B cell (primary cell): ENCODE results near the gene METAP1D.

Source experiments
- EZH2 ChIP-seq: IDR thresholded peaks from 2 replicates; pipeline ENCODE4 v1.6.1; 2012; ENCODE audit warnings: borderline replicate concordance, low read depth, mild to moderate bottlenecking, moderate library complexity, low read length; ENCODE audit not compliant: insufficient read depth, poor library complexity, severe bottlenecking
- TF ChIP-seq, protein P1 (sequence below): fragments of 200-600 bp; IDR thresholded peaks from one replicate; pipeline ENCODE4 v1.8.0; 2022; ENCODE audit warnings: antibody characterized with exemption, mild to moderate bottlenecking

DNA sequence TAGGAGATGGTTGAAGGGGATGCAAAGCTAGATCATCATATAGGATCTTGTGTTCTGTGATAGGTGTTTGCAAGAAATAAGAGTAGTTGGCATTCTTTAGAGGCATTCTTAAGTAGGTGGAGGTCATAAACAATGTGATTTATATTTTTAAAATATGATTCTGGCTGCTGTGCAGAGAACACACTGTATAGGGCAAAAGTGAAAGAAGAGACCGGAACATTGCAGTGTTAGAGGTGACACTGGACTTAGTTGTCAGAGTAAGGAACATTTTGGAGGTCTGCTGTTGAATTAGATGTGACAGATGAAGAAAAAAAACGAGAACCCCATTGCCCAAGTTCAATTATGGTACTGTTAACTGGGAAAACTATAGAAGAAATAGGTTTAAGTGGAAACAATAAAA lies 39.8 kb upstream of the METAP1D start:
- TF ChIP-seq, protein P1, sequence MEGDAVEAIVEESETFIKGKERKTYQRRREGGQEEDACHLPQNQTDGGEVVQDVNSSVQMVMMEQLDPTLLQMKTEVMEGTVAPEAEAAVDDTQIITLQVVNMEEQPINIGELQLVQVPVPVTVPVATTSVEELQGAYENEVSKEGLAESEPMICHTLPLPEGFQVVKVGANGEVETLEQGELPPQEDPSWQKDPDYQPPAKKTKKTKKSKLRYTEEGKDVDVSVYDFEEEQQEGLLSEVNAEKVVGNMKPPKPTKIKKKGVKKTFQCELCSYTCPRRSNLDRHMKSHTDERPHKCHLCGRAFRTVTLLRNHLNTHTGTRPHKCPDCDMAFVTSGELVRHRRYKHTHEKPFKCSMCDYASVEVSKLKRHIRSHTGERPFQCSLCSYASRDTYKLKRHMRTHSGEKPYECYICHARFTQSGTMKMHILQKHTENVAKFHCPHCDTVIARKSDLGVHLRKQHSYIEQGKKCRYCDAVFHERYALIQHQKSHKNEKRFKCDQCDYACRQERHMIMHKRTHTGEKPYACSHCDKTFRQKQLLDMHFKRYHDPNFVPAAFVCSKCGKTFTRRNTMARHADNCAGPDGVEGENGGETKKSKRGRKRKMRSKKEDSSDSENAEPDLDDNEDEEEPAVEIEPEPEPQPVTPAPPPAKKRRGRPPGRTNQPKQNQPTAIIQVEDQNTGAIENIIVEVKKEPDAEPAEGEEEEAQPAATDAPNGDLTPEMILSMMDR = no peak
- no peak for TF ChIP-seq EZH2
